Breast epithelium (tissue), 3 donors: ENCODE data around the gene CPEB1.

Experiments used
- POLR2AphosphoS5 ChIP-seq, 3 donors: sonication (generic); formaldehyde crosslinking; IDR thresholded peaks; one replicate each; pipeline ENCODE4 v1.6.1; 2017; ENCODE audit warnings: antibody characterized with exemption in 3 of 3
- TF ChIP-seq, protein P1 (sequence below), 3 donors: fragments of 450-650 bp; IDR thresholded peaks; one replicate each; pipeline ENCODE4 v1.5.1; 2016 to 2017; ENCODE audit warnings: antibody characterized with exemption in 3 of 3, mild to moderate bottlenecking in 3 of 3, moderate library complexity in 3 of 3

DNA sequence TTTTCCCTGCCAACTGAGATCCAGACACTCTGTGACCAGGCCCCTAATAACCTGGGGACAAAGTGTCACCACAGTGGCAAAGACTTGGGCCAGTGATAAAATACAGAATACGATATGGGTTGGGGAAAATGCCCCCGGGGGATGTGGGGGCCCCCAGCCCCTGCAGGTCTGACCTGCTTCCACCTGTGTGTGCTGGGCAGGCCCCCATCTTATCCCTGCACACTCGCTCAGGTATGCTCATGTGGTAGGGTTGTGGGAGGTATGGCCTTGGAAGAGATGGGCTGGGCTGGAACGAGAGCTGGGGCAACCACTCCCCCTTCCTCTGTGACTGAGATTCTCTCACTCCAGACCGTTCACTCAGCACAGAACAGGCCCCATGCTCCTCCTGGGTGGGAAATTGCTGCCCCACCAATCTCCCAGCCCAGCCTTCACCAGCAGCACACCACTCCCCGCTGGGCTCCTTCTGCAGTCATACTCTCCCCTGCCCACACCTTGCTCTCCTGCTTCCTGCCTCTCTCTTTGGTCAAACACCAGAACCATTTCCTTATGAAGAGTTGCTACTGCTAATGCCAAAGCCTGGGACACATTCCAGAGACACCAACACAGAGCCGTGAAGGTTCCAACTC is 9.6 kb upstream of the CPEB1 start:
- no peak for TF ChIP-seq POLR2AphosphoS5 (IDR thresholded peaks at IDR 0.05)
- TF ChIP-seq, protein P1, sequence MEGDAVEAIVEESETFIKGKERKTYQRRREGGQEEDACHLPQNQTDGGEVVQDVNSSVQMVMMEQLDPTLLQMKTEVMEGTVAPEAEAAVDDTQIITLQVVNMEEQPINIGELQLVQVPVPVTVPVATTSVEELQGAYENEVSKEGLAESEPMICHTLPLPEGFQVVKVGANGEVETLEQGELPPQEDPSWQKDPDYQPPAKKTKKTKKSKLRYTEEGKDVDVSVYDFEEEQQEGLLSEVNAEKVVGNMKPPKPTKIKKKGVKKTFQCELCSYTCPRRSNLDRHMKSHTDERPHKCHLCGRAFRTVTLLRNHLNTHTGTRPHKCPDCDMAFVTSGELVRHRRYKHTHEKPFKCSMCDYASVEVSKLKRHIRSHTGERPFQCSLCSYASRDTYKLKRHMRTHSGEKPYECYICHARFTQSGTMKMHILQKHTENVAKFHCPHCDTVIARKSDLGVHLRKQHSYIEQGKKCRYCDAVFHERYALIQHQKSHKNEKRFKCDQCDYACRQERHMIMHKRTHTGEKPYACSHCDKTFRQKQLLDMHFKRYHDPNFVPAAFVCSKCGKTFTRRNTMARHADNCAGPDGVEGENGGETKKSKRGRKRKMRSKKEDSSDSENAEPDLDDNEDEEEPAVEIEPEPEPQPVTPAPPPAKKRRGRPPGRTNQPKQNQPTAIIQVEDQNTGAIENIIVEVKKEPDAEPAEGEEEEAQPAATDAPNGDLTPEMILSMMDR (IDR thresholded peaks at IDR 0.05), result no peak
